SU-DHL-6 (cell line): Measurements from ENCODE around the gene CCNQ.
"Not testable (repeated sequence)": the region's sequence is repeated elsewhere in the genome, so short reads cannot be mapped to it uniquely, and the experiment has no call there.

ENCODE experiments used
- EZH2phosphoT487 ChIP-seq: fragments of 200-600 bp; sonication (generic), shearing (Covaris generic); conservative IDR thresholded peaks from 2 replicates; pipeline ENCODE4 v1.6.1; 2018; ENCODE audit warnings: mild to moderate bottlenecking, antibody characterized with exemption, low read length, moderate library complexity, mixed read lengths
- TF ChIP-seq, protein P1 (sequence below): fragments of 200-600 bp; sonication (generic); IDR thresholded peaks from one replicate; pipeline ENCODE4 v1.5.1; 2017; ENCODE audit warnings: antibody characterized with exemption, mild to moderate bottlenecking, low read length, moderate library complexity; ENCODE audit not compliant: insufficient read depth, poor library complexity, severe bottlenecking

DNA sequence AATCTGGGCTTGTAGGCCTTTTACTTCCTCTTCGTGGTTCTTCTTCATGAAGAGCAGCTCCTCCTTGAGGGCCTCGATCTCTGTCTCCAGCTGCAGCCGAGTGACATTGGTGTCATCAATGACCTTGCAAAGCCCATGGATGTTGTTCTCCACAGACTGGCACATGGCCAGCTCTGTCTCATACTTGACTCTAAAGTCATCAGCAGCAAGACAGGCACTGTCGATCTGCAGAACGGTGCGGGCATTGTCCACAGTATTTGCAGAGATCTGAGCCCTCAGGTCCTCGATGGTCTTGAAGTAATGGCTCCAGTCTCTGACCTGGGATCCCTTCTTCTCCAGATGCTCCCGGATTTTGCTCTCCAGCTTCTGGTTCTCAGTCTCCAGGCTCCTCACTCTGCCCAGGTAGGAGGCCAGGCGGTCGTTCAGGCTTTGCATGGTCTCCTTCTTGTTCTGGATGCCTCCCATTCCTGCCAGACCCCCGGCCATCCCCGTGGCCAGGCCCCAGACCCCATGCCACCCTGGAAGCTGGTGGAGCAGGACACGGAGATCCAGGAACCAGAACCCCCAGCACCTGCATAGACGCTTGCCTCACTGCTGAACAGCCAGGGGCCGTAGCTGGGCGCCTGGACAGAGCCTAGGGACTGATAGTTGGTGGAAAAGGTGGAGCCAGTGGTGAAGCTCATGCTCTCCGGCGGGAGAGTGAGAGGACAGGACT lies 5.9 kb upstream of the CCNQ start:
- TF ChIP-seq, protein P1, sequence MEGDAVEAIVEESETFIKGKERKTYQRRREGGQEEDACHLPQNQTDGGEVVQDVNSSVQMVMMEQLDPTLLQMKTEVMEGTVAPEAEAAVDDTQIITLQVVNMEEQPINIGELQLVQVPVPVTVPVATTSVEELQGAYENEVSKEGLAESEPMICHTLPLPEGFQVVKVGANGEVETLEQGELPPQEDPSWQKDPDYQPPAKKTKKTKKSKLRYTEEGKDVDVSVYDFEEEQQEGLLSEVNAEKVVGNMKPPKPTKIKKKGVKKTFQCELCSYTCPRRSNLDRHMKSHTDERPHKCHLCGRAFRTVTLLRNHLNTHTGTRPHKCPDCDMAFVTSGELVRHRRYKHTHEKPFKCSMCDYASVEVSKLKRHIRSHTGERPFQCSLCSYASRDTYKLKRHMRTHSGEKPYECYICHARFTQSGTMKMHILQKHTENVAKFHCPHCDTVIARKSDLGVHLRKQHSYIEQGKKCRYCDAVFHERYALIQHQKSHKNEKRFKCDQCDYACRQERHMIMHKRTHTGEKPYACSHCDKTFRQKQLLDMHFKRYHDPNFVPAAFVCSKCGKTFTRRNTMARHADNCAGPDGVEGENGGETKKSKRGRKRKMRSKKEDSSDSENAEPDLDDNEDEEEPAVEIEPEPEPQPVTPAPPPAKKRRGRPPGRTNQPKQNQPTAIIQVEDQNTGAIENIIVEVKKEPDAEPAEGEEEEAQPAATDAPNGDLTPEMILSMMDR: not testable (repeated sequence)
- not testable (repeated sequence) for TF ChIP-seq EZH2phosphoT487
